ENCODE results near the gene C1QL4.
"Not testable (repeated sequence)": the region's sequence is repeated elsewhere in the genome, so short reads cannot be mapped to it uniquely, and the experiment has no call there.

GRCh38 chr12:49282740-49283375 lies 54.1 kb downstream of the C1QL4 start:
- TF ChIP-seq CTCF, POLR2A (IDR thresholded peaks at IDR 0.05): not testable (repeated sequence)

All from heart left ventricle (tissue), 13 donors.